ENCODE data around the gene UBR3. TPM values are rescaled to one million over a fixed set of nuclear protein-coding genes. Genes with fewer than 3 reads are reported as not detected.
"Not testable (repeated sequence)": the region's sequence is repeated elsewhere in the genome, so short reads cannot be mapped to it uniquely, and the experiment has no call there.

The UBR3 gene
- total RNA-seq, 1 experiment from 2014 or later = 25.5 TPM

GRCh38 chr2:170090229-170090628, 263.0 kb downstream of the UBR3 start:
- no peak for DNase-seq (ENCODE audit: extremely low read depth, low read depth)

- no peak for DNase-seq (ENCODE audit: extremely low read depth, low read depth)
Observed at GRCh38 chr2:170091436-170091835, 264.2 kb downstream of the UBR3 start.

- no peak for DNase-seq (ENCODE audit: extremely low read depth, low read depth)
Observed at GRCh38 chr2:170092436-170093060, 265.3 kb downstream of the UBR3 start.

- DNase-seq (ENCODE audit: extremely low read depth, low read depth) = no peak
Observed at GRCh38 chr2:170095380-170095779, 268.1 kb downstream of the UBR3 start.

GRCh38 chr2:170098626-170099312, 271.5 kb downstream of the UBR3 start:
- no peak for DNase-seq (ENCODE audit: extremely low read depth, low read depth)

- no peak for DNase-seq (ENCODE audit: extremely low read depth, low read depth)
Observed at GRCh38 chr2:170101789-170102188, 274.5 kb downstream of the UBR3 start.

GRCh38 chr2:170106102-170106840, 279.0 kb downstream of the UBR3 start:
- DNase-seq (ENCODE audit: extremely low read depth, low read depth) = no peak

- DNase-seq (ENCODE audit: extremely low read depth, low read depth) = no peak
Observed at GRCh38 chr2:170113168-170113894, 286.1 kb downstream of the UBR3 start.

GRCh38 chr2:170115501-170116229, 288.4 kb downstream of the UBR3 start:
- no peak for DNase-seq (ENCODE audit: extremely low read depth, low read depth)

GRCh38 chr2:170118641-170119040, 291.4 kb downstream of the UBR3 start:
- no peak for DNase-seq (ENCODE audit: extremely low read depth, low read depth)

GRCh38 chr2:170119326-170119725, 292.1 kb downstream of the UBR3 start:
- DNase-seq (ENCODE audit: extremely low read depth, low read depth) = not testable (repeated sequence)

- no peak for DNase-seq (ENCODE audit: extremely low read depth, low read depth)
Observed at GRCh38 chr2:170121689-170122088, 294.4 kb downstream of the UBR3 start.

- DNase-seq (ENCODE audit: extremely low read depth, low read depth) = no peak
Observed at GRCh38 chr2:170122883-170123547, 295.8 kb downstream of the UBR3 start.

GRCh38 chr2:170123593-170123992, 296.3 kb downstream of the UBR3 start:
- no peak for DNase-seq (ENCODE audit: extremely low read depth, low read depth)

GRCh38 chr2:170126138-170126728, 299.0 kb downstream of the UBR3 start:
- not testable (repeated sequence) for DNase-seq (ENCODE audit: extremely low read depth, low read depth)
